K562 (cell line): ENCODE measurements around the gene MEF2B. TPM values are rescaled to one million over a fixed set of nuclear protein-coding genes. Genes with fewer than 3 reads are reported as not detected.

Experiments
- ATF1 ChIP-seq, 2 experiments: fragments of 450-650 bp in 1 of 2; IDR thresholded peaks; 2 replicates each; pipeline ENCODE4 v1.6.1; 2016; ENCODE audit warnings: missing compliant biosample characterization in 1 of 2, missing genetic modification characterization in 1 of 2
- CCAR2 ChIP-seq: fragments of 200-400 bp; formaldehyde crosslinking; IDR thresholded peaks from 2 replicates; pipeline ENCODE4 v1.6.1; 2017; ENCODE audit warnings: mild to moderate bottlenecking, low read depth, low read length
- EP300 ChIP-seq: IDR thresholded peaks from 2 replicates; pipeline ENCODE4 v1.6.1; 2012; ENCODE audit warnings: low read length, improper control_type of control experiment
- GATA2 ChIP-seq: sonication (generic); formaldehyde crosslinking; IDR thresholded peaks from 2 replicates; pipeline ENCODE4 v1.4.0; 2020; ENCODE audit warnings: mild to moderate bottlenecking, missing genetic modification reagents
- HNRNPLL ChIP-seq: fragments of 200-400 bp; formaldehyde crosslinking; IDR thresholded peaks from 2 replicates; pipeline ENCODE4 v1.6.1; 2017; ENCODE audit warnings: low read length, low read depth, mild to moderate bottlenecking; ENCODE audit not compliant: poor library complexity, severe bottlenecking
- JUND ChIP-seq, 2 experiments: IDR thresholded peaks; 2 replicates in 1 of 2; 3 replicates in 1 of 2; pipeline ENCODE4 v1.6.1; 2011; ENCODE audit warnings: borderline replicate concordance in 2 of 2, low read depth in 2 of 2, low read length in 2 of 2, improper control_type of control experiment in 1 of 2, missing biosample characterization in 1 of 2, missing genetic modification characterization in 1 of 2, missing genetic modification reagents in 1 of 2
- LCOR ChIP-seq: sonication (generic); formaldehyde crosslinking; IDR thresholded peaks from 2 replicates; pipeline ENCODE4 v1.8.0; 2022; ENCODE audit warnings: mild to moderate bottlenecking, missing genetic modification reagents
- RCOR1 ChIP-seq, 2 experiments: IDR thresholded peaks; 2 replicates each; pipeline ENCODE4 v1.6.1; 2012; ENCODE audit warnings: low read depth in 2 of 2, low read length in 2 of 2, borderline replicate concordance in 1 of 2, improper control_type of control experiment in 1 of 2
- SRF ChIP-seq, 2 experiments: fragments of 250-450, 450-650 bp in 1 of 2; sonication (Bioruptor Pico) in 1 of 2; sonication (generic) in 1 of 2; formaldehyde crosslinking; IDR thresholded peaks; 2 replicates each; pipeline versions ENCODE4 v1.5.0 to v1.5.1; 2020 to 2022; ENCODE audit warnings: mild to moderate bottlenecking in 1 of 2, missing genetic modification reagents in 1 of 2
- SRSF3 ChIP-seq: fragments of 200-400 bp; formaldehyde crosslinking; IDR thresholded peaks from 2 replicates; pipeline ENCODE4 v1.6.1; 2016; ENCODE audit warnings: mild to moderate bottlenecking, low read length, moderate library complexity; ENCODE audit not compliant: insufficient read depth
- ZNF124 ChIP-seq: sonication (generic); formaldehyde crosslinking; IDR thresholded peaks from 2 replicates; pipeline ENCODE4 v1.8.1; 2022; ENCODE audit warnings: missing genetic modification reagents
- ZNF133 ChIP-seq: fragments of 250-450 bp; sonication (Bioruptor Pico); IDR thresholded peaks from 2 replicates; pipeline ENCODE4 v1.4.0; 2020; ENCODE audit warnings: mild to moderate bottlenecking
- ZNF143 ChIP-seq: sonication (generic); formaldehyde crosslinking; IDR thresholded peaks from 2 replicates; pipeline ENCODE4 v1.9.0; 2022; ENCODE audit warnings: mild to moderate bottlenecking, missing genetic modification reagents
- ZNF146 ChIP-seq: IDR thresholded peaks from one replicate; pipeline ENCODE4 v1.6.1; 2018; ENCODE audit warnings: missing compliant biosample characterization; ENCODE audit not compliant: unreplicated experiment
- ZNF23 ChIP-seq: fragments of 250-450 bp; sonication (Bioruptor Pico); IDR thresholded peaks from 2 replicates; pipeline ENCODE4 v1.4.0; 2020; ENCODE audit warnings: mild to moderate bottlenecking
- polyA plus RNA-seq, 8 experiments: library from polyadenylated mRNA; depleted of rRNA in 4 of 8; stranded (reverse) in 5 of 8; unstranded in 3 of 8; fragments of >200 nt; fragmentation: Nextera tagmentation in 2 of 8; fragmentation: Illumina TruSeq in 1 of 8; extraction: Ambion mirVana in 2 of 8; extraction: Trizol in 1 of 8; gene quantifications; 2 replicates each; pipeline versions ENCODE4 v1.2.1 to v1.2.3, GENCODE V29; 2011 to 2014; ENCODE audit warnings: inconsistent platforms in 1 of 8, missing spikeins in 1 of 8
- total RNA-seq, 7 experiments: library from RNA; depleted of rRNA in 6 of 7; stranded (reverse); fragments of >200 nt in 6 of 7; fragmentation: Illumina TruSeq in 2 of 7; extraction: Trizol in 2 of 7; gene quantifications; 2 replicates each; pipeline versions ENCODE4 v1.2.1 to v1.2.3, GENCODE V29; 2011 to 2021; ENCODE audit warnings: low replicate concordance in 1 of 7
- TF ChIP-seq, protein P1 (sequence below): fragments of 450-650 bp; IDR thresholded peaks from 2 replicates; pipeline ENCODE4 v1.6.1; 2014; ENCODE audit warnings: low read depth, mild to moderate bottlenecking, moderate library complexity, borderline replicate concordance
- TF ChIP-seq, protein P2 (sequence below): fragments of 450-650 bp; IDR thresholded peaks from 2 replicates; pipeline ENCODE4 v1.6.1; 2016; ENCODE audit warnings: mild to moderate bottlenecking
- TF ChIP-seq, protein P3 (sequence below), 3 experiments: fragments of 200-800 bp in 1 of 3; sonication (Bioruptor generic) in 1 of 3; sonication (generic) in 1 of 3; formaldehyde crosslinking in 1 of 3; IDR thresholded peaks; 2 replicates each; pipeline versions ENCODE4 v1.6.1 to v1.8.0; 2016 to 2022; ENCODE audit warnings: mild to moderate bottlenecking in 2 of 3, missing compliant biosample characterization in 2 of 3, missing genetic modification characterization in 2 of 3, missing genetic modification reagents in 1 of 3

Gene MEF2B
- total and polyA plus RNA-seq, 9 of the 15 experiments (the other 6 are each of a cell fraction or from before 2014, with no cell fraction given): 0.14 to 1.9 (median 0.71) TPM; not detected in 3

DNA sequence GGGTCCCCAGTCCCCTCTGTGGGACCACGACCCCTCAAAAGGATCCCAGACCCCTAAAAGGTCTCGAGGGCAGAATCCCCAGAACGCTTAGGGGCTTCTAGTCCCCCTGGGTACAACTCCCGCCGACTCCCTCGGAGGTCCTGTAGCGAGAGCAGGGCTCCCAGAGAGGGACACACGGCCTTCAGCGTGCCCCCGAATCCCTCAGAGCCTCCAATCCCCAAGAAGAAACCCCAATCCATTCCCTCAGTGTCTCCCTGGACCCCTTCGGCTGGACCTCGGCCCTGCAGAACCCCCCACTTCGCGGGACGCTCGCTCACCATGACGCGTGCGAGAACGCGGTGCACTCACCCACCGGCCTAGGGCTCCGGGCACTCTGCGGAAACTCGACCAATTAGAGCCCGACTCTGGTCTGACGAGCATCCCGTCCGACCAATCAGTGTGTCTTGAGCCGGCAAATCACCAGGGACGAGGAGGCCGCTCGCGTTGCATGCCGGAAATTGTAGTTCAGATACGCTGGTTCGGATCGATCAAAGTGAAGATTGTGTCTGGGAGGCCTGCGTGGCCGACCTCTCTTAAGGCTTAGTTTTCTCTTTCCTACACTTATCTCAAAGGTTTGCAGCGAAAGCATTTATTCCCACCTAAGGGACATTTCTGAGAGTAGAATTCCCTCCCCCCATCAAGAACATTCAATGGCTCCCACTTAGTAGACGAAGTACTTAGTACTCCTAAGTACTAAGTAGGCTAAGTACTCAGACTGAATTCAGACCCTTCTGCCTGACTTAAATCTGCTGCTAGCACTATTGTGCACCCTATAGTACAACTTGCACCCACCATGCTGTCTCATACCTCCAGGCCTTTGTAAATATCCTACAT is 31.7 kb downstream of the MEF2B start, which contains the start of gene TMEM161A (continued):
- TF ChIP-seq ATF1 (CRISPR knock-in tag; IDR thresholded peaks at IDR 0.05) (0 out of 2 replicates have a peak, but pooled peaks have one; percentile 9), ATF1 (tag; IDR thresholded peaks at IDR 0.05) (peak; percentile 94), LCOR (CRISPR knock-in tag) (no peak), ZNF143 (CRISPR knock-in tag) (peak; percentile 94), HNRNPLL (peak; percentile 42), ZNF146 (no peak), GATA2 (peak; percentile 92), EP300 (no peak), JUND (IDR thresholded peaks at IDR 0.05; ENCODE audit: borderline replicate concordance, low read depth, low read length) (peak; percentile 63), JUND (tag; IDR thresholded peaks at IDR 0.05; ENCODE audit: borderline replicate concordance, low read depth, low read length) (no peak; the same call in 2 of the 3 replicates), SRF (CRISPR knock-in tag; IDR thresholded peaks at IDR 0.05) (0 out of 4 replicates have a peak, but pooled peaks of 1 of the 2 experiments have one; percentile 15), CCAR2 (no peak), ZNF133 (CRISPR knock-in tag) (no peak), ZNF23 (CRISPR knock-in tag) (no peak), ZNF124 (CRISPR knock-in tag) (no peak), RCOR1 (IDR thresholded peaks at IDR 0.05; ENCODE audit: borderline replicate concordance in 1 of 2, low read depth in 2 of 2, low read length in 2 of 2) (peak; percentile 54 to 58; a peak in 2 of 4 replicates), SRSF3 (no peak)
- TF ChIP-seq, protein P1, sequence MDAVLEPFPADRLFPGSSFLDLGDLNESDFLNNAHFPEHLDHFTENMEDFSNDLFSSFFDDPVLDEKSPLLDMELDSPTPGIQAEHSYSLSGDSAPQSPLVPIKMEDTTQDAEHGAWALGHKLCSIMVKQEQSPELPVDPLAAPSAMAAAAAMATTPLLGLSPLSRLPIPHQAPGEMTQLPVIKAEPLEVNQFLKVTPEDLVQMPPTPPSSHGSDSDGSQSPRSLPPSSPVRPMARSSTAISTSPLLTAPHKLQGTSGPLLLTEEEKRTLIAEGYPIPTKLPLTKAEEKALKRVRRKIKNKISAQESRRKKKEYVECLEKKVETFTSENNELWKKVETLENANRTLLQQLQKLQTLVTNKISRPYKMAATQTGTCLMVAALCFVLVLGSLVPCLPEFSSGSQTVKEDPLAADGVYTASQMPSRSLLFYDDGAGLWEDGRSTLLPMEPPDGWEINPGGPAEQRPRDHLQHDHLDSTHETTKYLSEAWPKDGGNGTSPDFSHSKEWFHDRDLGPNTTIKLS: peak; percentile 82
- TF ChIP-seq, protein P2, sequence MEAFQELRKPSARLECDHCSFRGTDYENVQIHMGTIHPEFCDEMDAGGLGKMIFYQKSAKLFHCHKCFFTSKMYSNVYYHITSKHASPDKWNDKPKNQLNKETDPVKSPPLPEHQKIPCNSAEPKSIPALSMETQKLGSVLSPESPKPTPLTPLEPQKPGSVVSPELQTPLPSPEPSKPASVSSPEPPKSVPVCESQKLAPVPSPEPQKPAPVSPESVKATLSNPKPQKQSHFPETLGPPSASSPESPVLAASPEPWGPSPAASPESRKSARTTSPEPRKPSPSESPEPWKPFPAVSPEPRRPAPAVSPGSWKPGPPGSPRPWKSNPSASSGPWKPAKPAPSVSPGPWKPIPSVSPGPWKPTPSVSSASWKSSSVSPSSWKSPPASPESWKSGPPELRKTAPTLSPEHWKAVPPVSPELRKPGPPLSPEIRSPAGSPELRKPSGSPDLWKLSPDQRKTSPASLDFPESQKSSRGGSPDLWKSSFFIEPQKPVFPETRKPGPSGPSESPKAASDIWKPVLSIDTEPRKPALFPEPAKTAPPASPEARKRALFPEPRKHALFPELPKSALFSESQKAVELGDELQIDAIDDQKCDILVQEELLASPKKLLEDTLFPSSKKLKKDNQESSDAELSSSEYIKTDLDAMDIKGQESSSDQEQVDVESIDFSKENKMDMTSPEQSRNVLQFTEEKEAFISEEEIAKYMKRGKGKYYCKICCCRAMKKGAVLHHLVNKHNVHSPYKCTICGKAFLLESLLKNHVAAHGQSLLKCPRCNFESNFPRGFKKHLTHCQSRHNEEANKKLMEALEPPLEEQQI: no peak
- TF ChIP-seq, protein P3, sequence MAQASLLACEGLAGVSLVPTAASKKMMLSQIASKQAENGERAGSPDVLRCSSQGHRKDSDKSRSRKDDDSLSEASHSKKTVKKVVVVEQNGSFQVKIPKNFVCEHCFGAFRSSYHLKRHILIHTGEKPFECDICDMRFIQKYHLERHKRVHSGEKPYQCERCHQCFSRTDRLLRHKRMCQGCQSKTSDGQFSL (CRISPR knock-in tag; IDR thresholded peaks at IDR 0.05): peak; percentile 88
- TF ChIP-seq, protein P3 (tag; IDR thresholded peaks at IDR 0.05): peak in 1 of 2 experiments; percentile 77; a peak in 1 of 4 replicates
